HG03060 (cell line): Measurements from ENCODE around the gene MC4R.

ENCODE experiments used
- ATAC-seq: cut with Tn5 transposase; IDR thresholded peaks from one replicate; pipeline ENCODE4 v1.9.1; 2021; ENCODE audit warnings: low read depth, moderate number of reproducible peaks; ENCODE audit not compliant: unreplicated experiment

The MC4R gene

DNA sequence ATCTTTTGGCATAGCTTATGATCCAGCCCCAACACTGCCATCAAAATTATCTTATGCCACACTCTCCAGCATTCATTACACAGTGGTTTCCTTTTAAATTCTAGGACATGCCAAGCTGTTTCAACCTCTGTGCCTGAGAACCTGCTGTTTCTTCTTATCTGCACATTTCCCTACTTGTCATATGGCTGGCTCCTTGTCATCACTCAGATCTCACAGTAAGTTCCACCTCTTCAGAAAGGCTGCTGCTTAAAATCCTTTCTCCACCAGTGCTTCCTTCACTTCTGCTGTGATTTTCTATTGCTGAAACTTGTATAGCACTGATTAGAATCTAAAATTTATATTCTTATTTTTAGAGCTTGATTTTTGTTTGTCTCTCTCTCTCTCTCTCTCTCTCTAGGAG is 43.4 kb downstream of the MC4R start:
- no peak for ATAC-seq

DNA sequence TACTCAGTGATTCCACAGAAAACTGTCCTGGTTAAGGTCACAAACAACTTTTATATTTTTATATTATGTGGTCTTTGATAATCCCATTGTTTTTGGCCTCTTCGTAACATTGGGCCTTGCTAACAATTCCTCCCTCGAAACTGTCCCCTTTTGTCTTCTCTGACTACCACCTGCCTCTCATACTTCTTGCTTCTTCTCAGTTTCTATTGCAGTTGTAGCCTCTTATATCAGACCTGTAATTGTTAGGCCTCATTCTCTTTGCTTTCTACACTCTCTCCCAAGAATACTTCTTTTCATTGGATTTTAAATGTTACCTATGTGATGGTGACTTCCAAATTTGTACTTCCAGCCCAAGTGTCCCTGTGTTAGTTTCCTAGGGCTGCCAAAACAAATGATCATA is 44.7 kb downstream of the MC4R start:
- ATAC-seq, result no peak

DNA sequence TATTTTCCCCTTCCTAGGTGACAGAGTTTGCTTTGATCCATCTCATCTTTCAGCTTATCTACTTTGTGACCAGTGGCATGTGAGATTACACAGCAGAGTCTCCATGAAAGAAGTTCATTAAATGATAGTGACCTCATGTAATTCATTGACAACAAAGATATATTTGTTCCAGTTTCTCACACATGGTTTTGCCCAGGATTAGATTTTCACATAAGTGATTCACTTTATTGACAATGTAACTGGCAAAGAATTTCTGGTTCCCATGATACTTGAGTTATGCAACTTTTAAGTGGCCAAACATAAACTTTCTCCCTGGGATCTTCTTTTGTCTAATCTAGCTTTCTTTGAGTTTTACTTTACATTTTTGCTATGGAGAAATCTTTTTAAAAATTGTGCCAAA is 50.0 kb downstream of the MC4R start:
- no peak for ATAC-seq
